GM21528 (cell line): ENCODE results near the gene GPD1.
"Not testable (repeated sequence)": the region's sequence is repeated elsewhere in the genome, so short reads cannot be mapped to it uniquely, and the experiment has no call there.

Source experiments
- ATAC-seq: cut with Tn5 transposase; IDR thresholded peaks from one replicate; pipeline ENCODE4 v1.9.1; 2021; ENCODE audit warnings: mild to moderate bottlenecking, moderate library complexity; ENCODE audit not compliant: unreplicated experiment, low FRiP score

Gene GPD1

DNA sequence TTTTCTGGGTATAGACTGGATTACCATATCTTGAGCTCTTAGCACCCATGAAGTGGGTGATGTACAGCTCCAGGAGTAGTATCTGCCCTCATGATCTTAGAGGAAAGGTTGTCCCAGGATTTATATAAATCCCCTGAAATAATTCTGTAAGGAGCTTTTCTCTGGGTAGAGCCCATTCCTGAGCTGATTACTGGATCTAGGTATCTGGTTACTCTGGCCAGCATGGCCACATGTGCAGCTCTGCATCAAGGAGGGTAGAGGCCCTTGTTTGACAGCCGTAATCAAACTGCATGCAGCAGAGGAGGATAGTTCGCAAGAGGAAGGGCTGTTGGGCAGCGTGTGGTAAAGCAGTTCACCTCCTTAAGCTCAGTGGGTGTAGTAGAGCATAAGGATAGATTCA, 16.7 kb downstream of the GPD1 start:
- no peak for ATAC-seq

DNA sequence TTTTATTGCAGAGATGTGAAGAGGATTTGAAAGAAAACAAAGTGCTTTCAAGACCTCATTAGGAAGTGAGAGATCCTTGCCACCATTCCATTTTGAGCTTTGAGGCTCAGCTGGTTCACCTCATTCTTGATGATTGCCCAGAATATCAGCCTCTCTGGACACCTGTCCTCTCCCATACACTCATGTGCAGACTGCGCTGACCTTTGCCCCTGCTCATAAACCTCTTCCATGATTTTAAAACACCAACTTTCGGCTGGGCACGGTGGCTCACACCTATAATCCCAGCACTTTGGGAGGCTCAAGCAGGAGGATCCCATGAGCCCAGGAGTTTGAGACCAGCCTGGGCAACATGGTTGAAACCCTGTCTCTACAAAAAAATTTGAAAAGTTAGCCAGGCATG, 17.1 kb downstream of the GPD1 start:
- ATAC-seq, result no peak

DNA sequence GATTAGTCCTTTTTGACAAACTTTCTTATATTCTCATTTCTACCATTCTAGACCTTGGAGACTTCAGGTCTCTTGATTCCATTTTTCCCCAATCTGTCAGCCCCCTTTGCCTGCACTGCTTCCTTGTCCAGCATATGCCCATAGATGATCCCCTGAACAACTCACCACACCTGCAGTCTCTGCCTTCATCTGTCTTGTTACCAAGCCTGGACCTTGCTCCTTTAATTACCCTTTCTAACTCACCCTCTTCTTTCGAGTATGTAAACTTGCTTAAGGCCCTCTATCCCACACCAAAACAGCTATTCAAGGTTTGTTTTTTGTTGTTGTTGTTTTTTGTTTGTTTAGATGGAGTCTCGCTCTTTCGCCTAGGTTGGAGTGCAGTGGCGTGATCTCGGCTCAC, 17.8 kb downstream of the GPD1 start:
- no peak for ATAC-seq

GRCh38 chr12:50123203-50123602, 19.4 kb downstream of the GPD1 start:
- no peak for ATAC-seq

DNA sequence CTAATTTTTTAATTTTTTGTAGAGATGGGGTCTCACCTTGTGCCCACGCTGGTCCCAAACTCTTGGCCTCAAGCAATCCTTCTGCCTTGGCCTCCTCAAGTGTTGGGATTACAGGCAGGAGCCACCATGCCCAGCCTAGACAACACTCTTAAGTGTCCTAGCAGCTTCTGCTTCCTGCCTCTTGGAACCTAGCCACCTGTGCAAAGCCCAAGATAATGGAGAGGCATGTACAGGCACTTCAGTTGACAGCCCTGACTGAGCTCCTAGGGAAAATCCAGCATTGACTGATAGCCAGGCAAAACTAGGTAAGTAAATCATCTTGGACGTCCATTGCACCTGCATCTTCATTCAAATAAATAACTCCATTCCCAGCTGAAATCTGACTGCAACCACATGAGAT, 23.7 kb downstream of the GPD1 start:
- no peak for ATAC-seq

GRCh38 chr12:50129290-50129689, 25.5 kb downstream of the GPD1 start:
- ATAC-seq, result no peak

- ATAC-seq, result no peak
Observed at GRCh38 chr12:50132505-50133135, 28.8 kb downstream of the GPD1 start.

- ATAC-seq, result no peak
Observed at GRCh38 chr12:50142993-50143392, 39.2 kb downstream of the GPD1 start.

DNA sequence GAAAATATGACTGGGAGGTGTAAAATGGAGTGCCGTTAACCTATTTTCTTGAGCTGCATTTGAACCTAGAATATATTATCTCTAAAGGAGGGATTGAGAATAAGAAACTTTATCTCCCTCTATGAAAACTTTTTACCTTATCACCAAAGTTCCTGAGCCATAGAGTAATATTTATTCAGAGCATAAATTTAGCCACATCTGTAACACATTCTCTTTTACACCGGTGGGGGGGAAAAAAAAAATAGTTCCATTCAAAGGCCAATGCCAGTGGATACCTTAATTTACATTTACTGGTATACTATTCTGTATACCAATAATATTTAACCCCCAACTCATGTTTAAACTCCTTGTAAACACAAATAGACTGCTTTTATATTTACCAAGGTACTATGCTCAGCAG, 41.6 kb downstream of the GPD1 start:
- ATAC-seq, result no peak

DNA sequence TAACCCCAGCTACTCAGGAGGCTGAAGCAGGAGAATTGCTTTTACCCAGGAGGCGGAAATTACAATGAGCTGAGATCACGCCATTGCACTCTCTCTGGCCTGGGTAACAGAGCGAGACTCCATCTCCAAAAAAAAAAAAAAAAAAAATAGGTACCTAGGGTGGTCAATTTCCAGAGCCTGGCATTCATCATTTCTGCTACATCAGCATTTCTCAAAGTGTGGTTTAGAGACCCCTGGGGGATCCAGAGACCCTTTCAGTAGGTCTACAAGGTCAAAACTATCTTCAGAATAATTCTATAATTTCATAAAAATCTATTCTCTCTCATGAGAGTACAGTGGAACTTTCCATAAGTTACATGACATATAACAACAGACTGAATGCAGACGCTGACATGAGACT, 43.5 kb downstream of the GPD1 start:
- no peak for ATAC-seq

DNA sequence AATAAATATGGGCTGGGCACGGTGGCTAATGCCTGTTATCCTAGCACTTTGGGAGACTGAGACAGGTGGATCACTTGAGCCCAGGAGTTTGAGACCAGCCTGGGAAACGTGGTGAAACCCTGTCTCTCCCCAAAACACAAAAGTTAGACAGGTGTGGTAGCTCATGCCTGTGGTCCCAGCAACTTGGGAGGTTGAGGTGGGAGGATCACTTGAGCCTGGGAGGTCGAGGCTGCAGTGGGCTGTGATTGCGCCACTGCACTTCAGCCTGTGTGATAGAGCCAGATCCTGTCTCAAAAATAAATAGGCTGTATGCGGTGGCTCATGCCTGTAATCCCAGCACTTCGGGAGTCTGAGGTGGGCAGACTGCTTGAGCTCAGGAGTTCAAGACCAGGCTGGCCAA, 44.2 kb downstream of the GPD1 start:
- ATAC-seq, result not testable (repeated sequence)

DNA sequence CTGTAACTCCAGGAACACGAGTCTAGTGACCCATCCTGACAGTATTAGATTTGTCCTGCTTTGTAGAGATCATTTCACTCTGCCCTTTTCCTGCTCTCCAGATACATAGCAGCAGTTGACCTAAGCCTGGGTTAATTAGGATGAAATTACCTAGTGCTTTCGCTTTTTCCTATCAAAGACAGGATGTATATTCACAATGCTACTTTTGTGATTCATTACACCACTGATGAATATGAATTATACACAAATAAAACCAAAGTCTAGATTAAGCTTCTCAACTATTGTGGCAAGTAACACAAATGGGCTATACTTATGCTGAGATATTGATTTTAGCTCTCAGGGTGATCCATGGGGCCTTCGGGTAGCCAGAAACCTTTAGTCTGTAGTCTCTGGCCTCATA, 45.5 kb downstream of the GPD1 start:
- ATAC-seq, result no peak

- no peak for ATAC-seq
Observed at GRCh38 chr12:50151047-50151687, 47.4 kb downstream of the GPD1 start.

- ATAC-seq, result not testable (repeated sequence)
Observed at GRCh38 chr12:50154947-50155346, 51.1 kb downstream of the GPD1 start.

GRCh38 chr12:50156641-50157040, 52.8 kb downstream of the GPD1 start:
- no peak for ATAC-seq

- ATAC-seq, result no peak
Observed at GRCh38 chr12:50157259-50157658, 53.5 kb downstream of the GPD1 start.

DNA sequence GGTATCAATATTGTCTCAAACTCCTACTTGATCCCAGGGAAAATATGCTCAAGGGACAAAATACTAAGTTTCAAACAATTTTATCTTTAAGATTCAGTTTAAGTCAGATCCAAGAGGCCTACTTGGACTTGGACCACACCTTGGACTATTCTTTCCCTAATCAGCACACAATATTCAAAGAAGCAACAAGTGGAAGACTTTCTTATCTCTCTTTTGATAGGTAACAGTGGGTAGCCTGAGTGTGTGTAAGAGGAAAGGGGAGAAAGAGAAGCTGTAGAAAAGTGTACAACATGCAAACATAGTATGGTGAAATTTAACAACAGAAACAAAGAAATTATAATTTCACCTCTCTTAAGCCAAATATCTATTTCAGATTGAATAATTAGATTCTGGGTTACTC, 56.8 kb downstream of the GPD1 start:
- no peak for ATAC-seq
